ENCODE results near the gene TMEM139. TPM values are rescaled to one million over a fixed set of nuclear protein-coding genes. Genes with fewer than 3 reads are reported as not detected.

Gene TMEM139
- total RNA-seq, 1 experiment from 2014 or later: 1.5 TPM

GRCh38 chr7:143305423-143306070 lies 20.8 kb downstream of the TMEM139 start:
- TF ChIP-seq ZNF121 (CRISPR knock-in tag; IDR thresholded peaks at IDR 0.05): peak; percentile 100
- TF ChIP-seq, protein P1, sequence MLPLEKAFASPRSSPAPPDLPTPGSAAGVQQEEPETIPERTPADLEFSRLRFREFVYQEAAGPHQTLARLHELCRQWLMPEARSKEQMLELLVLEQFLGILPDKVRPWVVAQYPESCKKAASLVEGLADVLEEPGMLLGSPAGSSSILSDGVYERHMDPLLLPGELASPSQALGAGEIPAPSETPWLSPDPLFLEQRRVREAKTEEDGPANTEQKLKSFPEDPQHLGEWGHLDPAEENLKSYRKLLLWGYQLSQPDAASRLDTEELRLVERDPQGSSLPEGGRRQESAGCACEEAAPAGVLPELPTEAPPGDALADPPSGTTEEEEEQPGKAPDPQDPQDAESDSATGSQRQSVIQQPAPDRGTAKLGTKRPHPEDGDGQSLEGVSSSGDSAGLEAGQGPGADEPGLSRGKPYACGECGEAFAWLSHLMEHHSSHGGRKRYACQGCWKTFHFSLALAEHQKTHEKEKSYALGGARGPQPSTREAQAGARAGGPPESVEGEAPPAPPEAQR (CRISPR knock-in tag; IDR thresholded peaks at IDR 0.05): no peak
- peak; percentile 73 for TF ChIP-seq CTCF (IDR thresholded peaks at IDR 0.05)
- Mint-ChIP-seq H3K27me3 (ENCODE audit: low read depth) (no peaks in the 10 kb centered on the region), H3K27ac (no peak overlapping the region), H3K4me1 (no peaks in the 10 kb centered on the region), H3K36me3 (peaks cover 74% of the 10 kb centered on the region), H3K9me3 (no peaks in the 10 kb centered on the region), H3K4me3 (no peak overlapping the region)
- ATAC-seq (peak; percentile 91), DNase-seq (ENCODE audit: low spot score) (peak; percentile 85)
- ChIA-PET POLR2A (no interaction called here), CTCF (interaction anchor here (0.8 to 2.7 kb wide), 5 partner anchors 9 to 91 kb away, joined by 3 to 20 read pairs (median 4); partner anchors contain the start of gene CLCN1)

DNA sequence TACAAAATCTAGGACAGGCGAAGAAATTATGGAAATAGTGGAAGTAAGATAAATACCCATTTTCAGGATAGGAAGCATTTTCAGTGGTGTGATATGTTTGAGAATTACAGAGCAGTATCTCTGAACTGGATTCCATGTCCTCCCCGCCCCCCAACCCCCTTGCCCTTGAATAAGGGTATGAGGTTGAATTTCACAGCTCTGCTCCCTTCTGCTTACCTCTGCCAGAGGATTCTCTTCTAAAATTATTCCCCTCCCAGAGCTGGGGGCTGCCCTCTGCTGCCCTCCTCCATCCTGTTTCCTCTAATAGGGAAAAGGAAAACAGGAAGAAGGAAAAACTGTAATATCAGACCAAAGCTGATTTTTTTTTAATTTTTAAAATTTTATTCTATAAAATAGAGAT lies 23.9 kb downstream of the TMEM139 start:
- no peaks in the 10 kb centered on the region for H3K9me3 Mint-ChIP-seq
- ChIA-PET POLR2A (interaction anchor here (0.7 to 1.0 kb wide), 2 partner anchors 16 to 108 kb away, joined by 3 to 5 read pairs; no protein-coding TSS in a partner anchor), CTCF (interaction anchor here (1.2 to 2.4 kb wide), 5 partner anchors 9 to 93 kb away, joined by 3 to 7 read pairs (median 5); partner anchors contain the start of gene CASP2)
- H3K4me3 Mint-ChIP-seq: no peak overlapping the region
- H3K4me1 Mint-ChIP-seq: no peaks in the 10 kb centered on the region
- ATAC-seq (no peak), DNase-seq (ENCODE audit: low spot score) (no peak)
- H3K27me3 Mint-ChIP-seq (ENCODE audit: low read depth): no peaks in the 10 kb centered on the region
- H3K27ac Mint-ChIP-seq: no peak overlapping the region
- H3K36me3 Mint-ChIP-seq: peaks cover 47% of the 10 kb centered on the region
- TF ChIP-seq, protein P2, sequence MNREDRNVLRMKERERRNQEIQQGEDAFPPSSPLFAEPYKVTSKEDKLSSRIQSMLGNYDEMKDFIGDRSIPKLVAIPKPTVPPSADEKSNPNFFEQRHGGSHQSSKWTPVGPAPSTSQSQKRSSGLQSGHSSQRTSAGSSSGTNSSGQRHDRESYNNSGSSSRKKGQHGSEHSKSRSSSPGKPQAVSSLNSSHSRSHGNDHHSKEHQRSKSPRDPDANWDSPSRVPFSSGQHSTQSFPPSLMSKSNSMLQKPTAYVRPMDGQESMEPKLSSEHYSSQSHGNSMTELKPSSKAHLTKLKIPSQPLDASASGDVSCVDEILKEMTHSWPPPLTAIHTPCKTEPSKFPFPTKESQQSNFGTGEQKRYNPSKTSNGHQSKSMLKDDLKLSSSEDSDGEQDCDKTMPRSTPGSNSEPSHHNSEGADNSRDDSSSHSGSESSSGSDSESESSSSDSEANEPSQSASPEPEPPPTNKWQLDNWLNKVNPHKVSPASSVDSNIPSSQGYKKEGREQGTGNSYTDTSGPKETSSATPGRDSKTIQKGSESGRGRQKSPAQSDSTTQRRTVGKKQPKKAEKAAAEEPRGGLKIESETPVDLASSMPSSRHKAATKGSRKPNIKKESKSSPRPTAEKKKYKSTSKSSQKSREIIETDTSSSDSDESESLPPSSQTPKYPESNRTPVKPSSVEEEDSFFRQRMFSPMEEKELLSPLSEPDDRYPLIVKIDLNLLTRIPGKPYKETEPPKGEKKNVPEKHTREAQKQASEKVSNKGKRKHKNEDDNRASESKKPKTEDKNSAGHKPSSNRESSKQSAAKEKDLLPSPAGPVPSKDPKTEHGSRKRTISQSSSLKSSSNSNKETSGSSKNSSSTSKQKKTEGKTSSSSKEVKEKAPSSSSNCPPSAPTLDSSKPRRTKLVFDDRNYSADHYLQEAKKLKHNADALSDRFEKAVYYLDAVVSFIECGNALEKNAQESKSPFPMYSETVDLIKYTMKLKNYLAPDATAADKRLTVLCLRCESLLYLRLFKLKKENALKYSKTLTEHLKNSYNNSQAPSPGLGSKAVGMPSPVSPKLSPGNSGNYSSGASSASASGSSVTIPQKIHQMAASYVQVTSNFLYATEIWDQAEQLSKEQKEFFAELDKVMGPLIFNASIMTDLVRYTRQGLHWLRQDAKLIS (CRISPR knock-in tag; IDR thresholded peaks at IDR 0.05; ENCODE audit: borderline replicate concordance): no peak
- TF ChIP-seq ZNF317 (CRISPR knock-in tag; IDR thresholded peaks at IDR 0.05; ENCODE audit: borderline replicate concordance, low read depth) (no peak), IRF2 (CRISPR knock-in tag; IDR thresholded peaks at IDR 0.05; ENCODE audit: borderline replicate concordance, low read depth) (no peak), TCF7 (CRISPR knock-in tag; IDR thresholded peaks at IDR 0.05; ENCODE audit: low read depth) (no peak), AR (CRISPR knock-in tag; IDR thresholded peaks at IDR 0.05) (no peak), GRHL2 (CRISPR knock-in tag; IDR thresholded peaks at IDR 0.05; ENCODE audit: insufficient replicate concordance, severe bottlenecking) (no peak)
- TF ChIP-seq, protein P3, sequence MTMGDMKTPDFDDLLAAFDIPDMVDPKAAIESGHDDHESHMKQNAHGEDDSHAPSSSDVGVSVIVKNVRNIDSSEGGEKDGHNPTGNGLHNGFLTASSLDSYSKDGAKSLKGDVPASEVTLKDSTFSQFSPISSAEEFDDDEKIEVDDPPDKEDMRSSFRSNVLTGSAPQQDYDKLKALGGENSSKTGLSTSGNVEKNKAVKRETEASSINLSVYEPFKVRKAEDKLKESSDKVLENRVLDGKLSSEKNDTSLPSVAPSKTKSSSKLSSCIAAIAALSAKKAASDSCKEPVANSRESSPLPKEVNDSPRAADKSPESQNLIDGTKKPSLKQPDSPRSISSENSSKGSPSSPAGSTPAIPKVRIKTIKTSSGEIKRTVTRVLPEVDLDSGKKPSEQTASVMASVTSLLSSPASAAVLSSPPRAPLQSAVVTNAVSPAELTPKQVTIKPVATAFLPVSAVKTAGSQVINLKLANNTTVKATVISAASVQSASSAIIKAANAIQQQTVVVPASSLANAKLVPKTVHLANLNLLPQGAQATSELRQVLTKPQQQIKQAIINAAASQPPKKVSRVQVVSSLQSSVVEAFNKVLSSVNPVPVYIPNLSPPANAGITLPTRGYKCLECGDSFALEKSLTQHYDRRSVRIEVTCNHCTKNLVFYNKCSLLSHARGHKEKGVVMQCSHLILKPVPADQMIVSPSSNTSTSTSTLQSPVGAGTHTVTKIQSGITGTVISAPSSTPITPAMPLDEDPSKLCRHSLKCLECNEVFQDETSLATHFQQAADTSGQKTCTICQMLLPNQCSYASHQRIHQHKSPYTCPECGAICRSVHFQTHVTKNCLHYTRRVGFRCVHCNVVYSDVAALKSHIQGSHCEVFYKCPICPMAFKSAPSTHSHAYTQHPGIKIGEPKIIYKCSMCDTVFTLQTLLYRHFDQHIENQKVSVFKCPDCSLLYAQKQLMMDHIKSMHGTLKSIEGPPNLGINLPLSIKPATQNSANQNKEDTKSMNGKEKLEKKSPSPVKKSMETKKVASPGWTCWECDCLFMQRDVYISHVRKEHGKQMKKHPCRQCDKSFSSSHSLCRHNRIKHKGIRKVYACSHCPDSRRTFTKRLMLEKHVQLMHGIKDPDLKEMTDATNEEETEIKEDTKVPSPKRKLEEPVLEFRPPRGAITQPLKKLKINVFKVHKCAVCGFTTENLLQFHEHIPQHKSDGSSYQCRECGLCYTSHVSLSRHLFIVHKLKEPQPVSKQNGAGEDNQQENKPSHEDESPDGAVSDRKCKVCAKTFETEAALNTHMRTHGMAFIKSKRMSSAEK (CRISPR knock-in tag; IDR thresholded peaks at IDR 0.05; ENCODE audit: borderline replicate concordance): no peak
- TF ChIP-seq, protein P4, sequence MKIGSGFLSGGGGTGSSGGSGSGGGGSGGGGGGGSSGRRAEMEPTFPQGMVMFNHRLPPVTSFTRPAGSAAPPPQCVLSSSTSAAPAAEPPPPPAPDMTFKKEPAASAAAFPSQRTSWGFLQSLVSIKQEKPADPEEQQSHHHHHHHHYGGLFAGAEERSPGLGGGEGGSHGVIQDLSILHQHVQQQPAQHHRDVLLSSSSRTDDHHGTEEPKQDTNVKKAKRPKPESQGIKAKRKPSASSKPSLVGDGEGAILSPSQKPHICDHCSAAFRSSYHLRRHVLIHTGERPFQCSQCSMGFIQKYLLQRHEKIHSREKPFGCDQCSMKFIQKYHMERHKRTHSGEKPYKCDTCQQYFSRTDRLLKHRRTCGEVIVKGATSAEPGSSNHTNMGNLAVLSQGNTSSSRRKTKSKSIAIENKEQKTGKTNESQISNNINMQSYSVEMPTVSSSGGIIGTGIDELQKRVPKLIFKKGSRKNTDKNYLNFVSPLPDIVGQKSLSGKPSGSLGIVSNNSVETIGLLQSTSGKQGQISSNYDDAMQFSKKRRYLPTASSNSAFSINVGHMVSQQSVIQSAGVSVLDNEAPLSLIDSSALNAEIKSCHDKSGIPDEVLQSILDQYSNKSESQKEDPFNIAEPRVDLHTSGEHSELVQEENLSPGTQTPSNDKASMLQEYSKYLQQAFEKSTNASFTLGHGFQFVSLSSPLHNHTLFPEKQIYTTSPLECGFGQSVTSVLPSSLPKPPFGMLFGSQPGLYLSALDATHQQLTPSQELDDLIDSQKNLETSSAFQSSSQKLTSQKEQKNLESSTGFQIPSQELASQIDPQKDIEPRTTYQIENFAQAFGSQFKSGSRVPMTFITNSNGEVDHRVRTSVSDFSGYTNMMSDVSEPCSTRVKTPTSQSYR (CRISPR knock-in tag; IDR thresholded peaks at IDR 0.05): no peak
